ENCODE data around the gene TARBP2. TPM values are rescaled to one million over a fixed set of nuclear protein-coding genes. Genes with fewer than 3 reads are reported as not detected.

TARBP2 gene
- total RNA-seq, 1 experiment from 2014 or later: 26.4 TPM

DNA sequence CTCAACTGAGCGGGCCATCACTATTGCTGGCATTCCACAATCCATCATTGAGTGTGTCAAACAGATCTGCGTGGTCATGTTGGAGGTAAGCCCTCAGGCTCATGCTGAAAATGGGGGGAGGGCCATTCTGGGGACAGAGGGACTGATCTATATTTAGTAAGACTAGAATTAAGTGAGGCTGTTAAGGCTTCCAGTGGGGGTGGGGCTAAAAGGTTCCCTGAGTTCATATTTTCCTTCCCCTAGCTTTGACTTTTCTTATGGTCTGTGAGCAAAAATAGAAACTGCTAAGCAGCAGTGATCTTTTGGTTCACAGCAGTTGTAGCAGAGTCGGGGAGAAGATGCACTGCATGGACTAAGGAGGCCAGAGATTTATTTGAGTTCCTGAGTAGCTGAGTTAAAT lies 40.0 kb upstream of the TARBP2 start:
- H3K9me3 Mint-ChIP-seq (ENCODE audit: unreplicated experiment): no peaks in the 10 kb centered on the region
- no peaks in the 10 kb centered on the region for H3K27me3 Mint-ChIP-seq (ENCODE audit: insufficient read depth, unreplicated experiment)
- no peak overlapping the region for H3K27ac Mint-ChIP-seq (ENCODE audit: low read depth, unreplicated experiment)
- DNase-seq (ENCODE audit: unreplicated experiment): no peak
- peaks cover 30% of the 10 kb centered on the region for H3K4me1 Mint-ChIP-seq (ENCODE audit: insufficient read depth, unreplicated experiment)
- BruUV-seq (replicated peaks): no TSS peak
- H3K4me3 Mint-ChIP-seq (ENCODE audit: unreplicated experiment): no peak overlapping the region
- intact Hi-C loops (cut with micrococcal nuclease): no loop called here
- TF ChIP-seq, protein P1, sequence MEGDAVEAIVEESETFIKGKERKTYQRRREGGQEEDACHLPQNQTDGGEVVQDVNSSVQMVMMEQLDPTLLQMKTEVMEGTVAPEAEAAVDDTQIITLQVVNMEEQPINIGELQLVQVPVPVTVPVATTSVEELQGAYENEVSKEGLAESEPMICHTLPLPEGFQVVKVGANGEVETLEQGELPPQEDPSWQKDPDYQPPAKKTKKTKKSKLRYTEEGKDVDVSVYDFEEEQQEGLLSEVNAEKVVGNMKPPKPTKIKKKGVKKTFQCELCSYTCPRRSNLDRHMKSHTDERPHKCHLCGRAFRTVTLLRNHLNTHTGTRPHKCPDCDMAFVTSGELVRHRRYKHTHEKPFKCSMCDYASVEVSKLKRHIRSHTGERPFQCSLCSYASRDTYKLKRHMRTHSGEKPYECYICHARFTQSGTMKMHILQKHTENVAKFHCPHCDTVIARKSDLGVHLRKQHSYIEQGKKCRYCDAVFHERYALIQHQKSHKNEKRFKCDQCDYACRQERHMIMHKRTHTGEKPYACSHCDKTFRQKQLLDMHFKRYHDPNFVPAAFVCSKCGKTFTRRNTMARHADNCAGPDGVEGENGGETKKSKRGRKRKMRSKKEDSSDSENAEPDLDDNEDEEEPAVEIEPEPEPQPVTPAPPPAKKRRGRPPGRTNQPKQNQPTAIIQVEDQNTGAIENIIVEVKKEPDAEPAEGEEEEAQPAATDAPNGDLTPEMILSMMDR (IDR thresholded peaks at IDR 0.05; ENCODE audit: unreplicated experiment): no peak
- ChIA-PET POLR2A (interaction anchor here (1.1 to 5.3 kb wide), 2 partner anchors 14 to 33 kb away, joined by 4 to 25 read pairs; no protein-coding TSS in a partner anchor), CTCF (interaction anchor here (1.2 kb wide), 1 partner anchor 8 kb away, joined by 5 read pairs; no protein-coding TSS in a partner anchor)
- peaks cover 100% of the 10 kb centered on the region for H3K36me3 Mint-ChIP-seq (ENCODE audit: insufficient read depth, unreplicated experiment)

DNA sequence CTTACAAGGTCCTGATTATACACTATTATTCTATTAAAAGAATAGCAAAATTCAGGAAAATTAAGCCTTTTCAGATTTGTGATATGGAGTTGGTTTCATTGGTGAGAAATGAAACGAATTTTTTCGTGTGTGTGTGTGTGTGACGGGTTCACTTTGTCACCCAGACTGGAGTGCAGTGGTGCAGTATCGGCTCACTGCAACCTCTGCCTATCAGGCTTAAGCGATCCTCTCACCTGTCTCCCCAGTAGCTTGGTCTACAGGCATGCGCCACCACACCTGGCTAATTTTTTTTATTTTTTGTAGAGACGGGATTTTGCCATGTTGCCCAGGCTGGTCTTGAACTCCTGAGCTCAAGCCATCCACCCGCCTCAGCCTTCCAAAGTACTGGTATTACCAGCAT lies 39.5 kb upstream of the TARBP2 start:
- no peak overlapping the region for H3K4me3 Mint-ChIP-seq (ENCODE audit: unreplicated experiment)
- no peak for DNase-seq (ENCODE audit: unreplicated experiment)
- H3K9me3 Mint-ChIP-seq (ENCODE audit: unreplicated experiment): no peaks in the 10 kb centered on the region
- ChIA-PET CTCF (interaction anchor here (1.2 kb wide), 1 partner anchor 8 kb away, joined by 5 read pairs; no protein-coding TSS in a partner anchor), POLR2A (interaction anchor here (1.1 to 5.3 kb wide), 2 partner anchors 13 to 32 kb away, joined by 4 to 25 read pairs; no protein-coding TSS in a partner anchor)
- no peak overlapping the region for H3K27ac Mint-ChIP-seq (ENCODE audit: low read depth, unreplicated experiment)
- peaks cover 34% of the 10 kb centered on the region for H3K4me1 Mint-ChIP-seq (ENCODE audit: insufficient read depth, unreplicated experiment)
- intact Hi-C loops (cut with micrococcal nuclease): no loop called here
- no TSS peak for BruUV-seq (replicated peaks)
- TF ChIP-seq, protein P1 (IDR thresholded peaks at IDR 0.05; ENCODE audit: unreplicated experiment): no peak
- H3K27me3 Mint-ChIP-seq (ENCODE audit: insufficient read depth, unreplicated experiment): no peaks in the 10 kb centered on the region
- H3K36me3 Mint-ChIP-seq (ENCODE audit: insufficient read depth, unreplicated experiment): peaks cover 100% of the 10 kb centered on the region

DNA sequence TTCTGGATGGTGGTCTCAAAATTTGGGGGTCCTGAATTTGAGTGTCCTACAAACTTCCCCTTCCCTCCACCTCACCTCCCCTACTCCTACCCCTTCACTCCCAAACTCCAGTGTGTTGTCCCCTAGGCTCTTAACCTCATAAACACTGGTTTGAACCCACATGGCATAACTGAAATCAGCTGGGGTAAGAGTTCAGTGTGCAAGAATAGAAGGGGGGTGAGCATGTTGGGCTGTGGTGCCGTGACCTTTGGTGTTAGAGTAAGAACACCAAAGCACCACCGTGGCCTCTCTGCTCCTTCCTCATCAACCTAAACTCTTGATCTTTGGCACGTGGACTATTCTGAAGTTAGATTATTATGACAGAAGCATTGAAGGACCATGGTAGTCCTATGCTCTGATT lies 38.1 kb upstream of the TARBP2 start:
- H3K27me3 Mint-ChIP-seq (ENCODE audit: insufficient read depth, unreplicated experiment): no peaks in the 10 kb centered on the region
- H3K9me3 Mint-ChIP-seq (ENCODE audit: unreplicated experiment): no peaks in the 10 kb centered on the region
- TF ChIP-seq, protein P1 (IDR thresholded peaks at IDR 0.05; ENCODE audit: unreplicated experiment): no peak
- intact Hi-C loops (cut with micrococcal nuclease): no loop called here
- peaks cover 100% of the 10 kb centered on the region for H3K36me3 Mint-ChIP-seq (ENCODE audit: insufficient read depth, unreplicated experiment)
- ChIA-PET CTCF (no interaction called here), POLR2A (interaction anchor here (0.6 to 5.3 kb wide), 4 partner anchors 9 to 115 kb away, joined by 3 to 25 read pairs (median 4); no protein-coding TSS in a partner anchor)
- BruUV-seq (replicated peaks): no TSS peak
- H3K27ac Mint-ChIP-seq (ENCODE audit: low read depth, unreplicated experiment): no peak overlapping the region
- no peak for DNase-seq (ENCODE audit: unreplicated experiment)
- peaks cover 40% of the 10 kb centered on the region for H3K4me1 Mint-ChIP-seq (ENCODE audit: insufficient read depth, unreplicated experiment)
- H3K4me3 Mint-ChIP-seq (ENCODE audit: unreplicated experiment): no peak overlapping the region

DNA sequence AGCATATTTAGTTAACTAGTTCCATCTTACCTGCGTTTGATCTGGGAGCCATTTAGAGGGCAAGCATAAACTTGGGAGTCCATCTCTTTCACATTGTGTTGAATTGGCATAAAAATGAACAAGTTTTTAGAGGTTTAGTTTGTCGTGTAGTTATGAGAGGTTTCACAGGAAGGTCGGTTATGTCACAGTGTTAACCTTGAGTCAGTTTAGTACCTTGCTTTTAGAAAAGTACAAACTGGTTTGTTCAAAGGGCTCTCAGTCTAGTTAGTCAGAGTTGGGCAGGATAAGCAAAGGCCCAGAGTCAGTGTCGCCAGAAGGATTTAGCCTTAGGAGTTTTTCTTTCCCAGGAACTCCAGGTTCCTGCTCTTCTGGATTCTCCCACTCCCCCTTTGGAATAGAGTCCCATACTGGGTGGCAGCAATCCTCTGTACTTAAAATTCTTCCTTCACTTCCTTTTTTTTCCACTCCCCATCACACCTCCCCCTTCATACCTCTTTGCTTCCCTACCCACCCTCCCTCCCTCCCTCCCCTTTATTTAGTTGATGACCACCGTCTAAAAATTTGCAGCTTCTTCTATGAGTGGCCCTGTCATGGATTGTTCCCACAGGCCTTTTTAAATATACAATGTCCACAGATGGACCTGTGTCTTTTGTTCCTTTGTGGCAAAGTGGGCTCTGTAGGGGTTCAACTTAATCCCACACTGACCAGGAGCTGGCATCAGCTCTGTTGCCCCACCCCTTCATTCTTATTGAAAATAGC lies 37.1 kb upstream of the TARBP2 start:
- Mint-ChIP-seq H3K27ac (ENCODE audit: low read depth, unreplicated experiment) (no peak overlapping the region), H3K4me3 (ENCODE audit: unreplicated experiment) (no peak overlapping the region), H3K9me3 (ENCODE audit: unreplicated experiment) (no peaks in the 10 kb centered on the region), H3K36me3 (ENCODE audit: insufficient read depth, unreplicated experiment) (peaks cover 100% of the 10 kb centered on the region), H3K4me1 (ENCODE audit: insufficient read depth, unreplicated experiment) (peaks cover 40% of the 10 kb centered on the region), H3K27me3 (ENCODE audit: insufficient read depth, unreplicated experiment) (no peaks in the 10 kb centered on the region)
- TF ChIP-seq, protein P1 (IDR thresholded peaks at IDR 0.05; ENCODE audit: unreplicated experiment): no peak
- CTCF ChIA-PET: interaction anchor here (0.6 to 1.1 kb wide), 4 partner anchors 11 to 1185 kb away, joined by 3 to 4 read pairs (median 3); no protein-coding TSS in a partner anchor
- no TSS peak for BruUV-seq (replicated peaks)
- intact Hi-C loops (cut with micrococcal nuclease): no loop called here
- no peak for DNase-seq (ENCODE audit: unreplicated experiment)
- POLR2A ChIA-PET: interaction anchor here (0.8 to 5.3 kb wide), 3 partner anchors 9 to 11 kb away, joined by 3 to 25 read pairs (median 4); no protein-coding TSS in a partner anchor

Data from MCF 10A (cell line).